A172 (cell line): ENCODE results near the gene YY2. TPM values are rescaled to one million over a fixed set of nuclear protein-coding genes. Genes with fewer than 3 reads are reported as not detected.
"Not testable (repeated sequence)": the region's sequence is repeated elsewhere in the genome, so short reads cannot be mapped to it uniquely, and the experiment has no call there.

ENCODE experiments used
- DNase-seq: peaks from one replicate; pipeline ENCODE4 v3.0.0-alpha.2; 2015; ENCODE audit warnings: low spot score
- total RNA-seq: library from RNA; depleted of rRNA; stranded (reverse); fragments of >200 nt; shearing (Covaris generic); gene quantifications from 2 replicates; pipeline ENCODE4 v1.2.3, GENCODE V29; 2014; rRNA removed

The YY2 gene
- total RNA-seq: 4.1 and 4.3 TPM in 2 replicates

DNA sequence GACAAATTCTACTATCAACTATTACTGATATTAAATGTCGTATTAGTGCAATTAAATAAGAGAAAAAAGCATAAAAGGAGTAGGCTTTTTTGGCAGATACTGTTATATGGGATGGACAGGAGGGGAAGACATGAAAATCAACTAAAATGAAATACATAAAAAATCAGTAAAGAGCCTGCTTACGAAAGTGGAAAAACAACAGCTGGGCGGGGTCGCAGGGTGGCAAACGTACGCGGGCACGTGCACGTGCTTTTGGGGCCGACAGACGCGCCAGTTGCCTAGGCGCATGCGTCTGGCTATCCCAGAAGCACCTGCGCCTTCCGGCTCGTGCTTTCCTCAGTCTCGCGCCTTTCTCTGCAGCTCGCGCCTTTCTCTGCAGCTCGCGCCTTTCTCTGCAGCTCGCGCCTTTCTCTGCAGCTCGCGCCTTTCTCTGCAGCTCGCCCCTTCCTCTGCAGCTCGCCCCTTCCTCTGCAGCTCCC, at the start of gene YY2:
YY2 (plus strand) TSS at position 51 of the 479 bp plus-strand sequence. CDS start 498 bp downstream, outside the sequence.
- no peak for DNase-seq

DNA sequence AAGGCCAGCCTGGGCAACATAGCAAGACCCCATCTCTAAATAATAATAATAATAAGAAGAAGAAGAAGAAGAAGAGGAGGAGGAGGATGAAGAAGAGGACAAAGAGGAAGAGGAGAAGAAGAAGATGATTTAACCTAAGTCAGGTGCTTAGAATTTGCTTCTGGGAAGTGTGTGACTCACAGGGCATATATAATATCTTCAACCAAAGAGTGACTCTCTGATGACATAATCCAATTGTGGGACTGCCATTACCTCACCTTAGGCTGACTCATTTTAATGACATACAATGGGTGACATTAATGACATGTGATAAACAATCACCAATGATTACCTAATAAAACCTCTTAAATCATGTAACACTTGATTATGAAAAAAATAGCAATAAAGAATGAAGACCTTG, 49.1 kb upstream of the YY2 start:
- peak; percentile 82 for DNase-seq

DNA sequence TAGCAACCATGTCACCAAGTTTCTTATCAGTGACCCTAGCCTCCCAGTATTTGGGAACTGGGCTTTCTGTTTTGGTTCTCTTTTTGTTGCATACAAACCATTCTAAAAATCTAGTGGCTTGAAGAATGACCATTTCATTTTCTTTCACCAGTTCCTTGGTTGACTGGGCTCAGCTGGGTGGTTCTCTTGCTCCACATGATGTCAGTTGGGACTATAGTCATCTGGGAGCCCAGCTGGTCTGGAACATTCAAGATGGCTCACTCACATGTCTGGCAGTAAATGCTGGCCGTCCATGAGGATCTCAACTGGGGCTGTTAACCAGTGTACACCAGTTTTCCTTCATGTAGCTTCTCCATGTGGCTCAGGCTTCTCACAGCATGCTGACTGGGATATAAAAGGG, 44.0 kb upstream of the YY2 start:
- DNase-seq: no peak

DNA sequence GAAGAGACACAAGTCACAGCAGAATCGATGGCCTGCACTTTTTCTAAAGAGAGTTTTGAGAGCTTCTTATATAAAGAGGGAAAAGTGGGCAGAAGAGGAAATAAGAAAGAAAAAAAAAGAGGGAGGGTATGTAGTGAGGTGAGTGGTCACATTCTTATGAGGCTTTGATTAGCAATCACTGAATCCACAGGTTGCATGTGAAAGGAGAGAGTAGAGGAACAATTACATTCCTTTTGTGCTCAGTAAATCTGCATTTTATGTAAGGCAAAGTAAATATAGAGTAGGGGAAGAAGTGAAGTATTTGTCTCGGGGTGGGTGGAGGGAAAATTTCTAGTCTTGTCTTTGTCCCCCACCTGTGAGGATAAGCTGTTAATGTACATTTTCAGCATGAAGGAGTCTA, 43.2 kb upstream of the YY2 start:
- DNase-seq: no peak

DNA sequence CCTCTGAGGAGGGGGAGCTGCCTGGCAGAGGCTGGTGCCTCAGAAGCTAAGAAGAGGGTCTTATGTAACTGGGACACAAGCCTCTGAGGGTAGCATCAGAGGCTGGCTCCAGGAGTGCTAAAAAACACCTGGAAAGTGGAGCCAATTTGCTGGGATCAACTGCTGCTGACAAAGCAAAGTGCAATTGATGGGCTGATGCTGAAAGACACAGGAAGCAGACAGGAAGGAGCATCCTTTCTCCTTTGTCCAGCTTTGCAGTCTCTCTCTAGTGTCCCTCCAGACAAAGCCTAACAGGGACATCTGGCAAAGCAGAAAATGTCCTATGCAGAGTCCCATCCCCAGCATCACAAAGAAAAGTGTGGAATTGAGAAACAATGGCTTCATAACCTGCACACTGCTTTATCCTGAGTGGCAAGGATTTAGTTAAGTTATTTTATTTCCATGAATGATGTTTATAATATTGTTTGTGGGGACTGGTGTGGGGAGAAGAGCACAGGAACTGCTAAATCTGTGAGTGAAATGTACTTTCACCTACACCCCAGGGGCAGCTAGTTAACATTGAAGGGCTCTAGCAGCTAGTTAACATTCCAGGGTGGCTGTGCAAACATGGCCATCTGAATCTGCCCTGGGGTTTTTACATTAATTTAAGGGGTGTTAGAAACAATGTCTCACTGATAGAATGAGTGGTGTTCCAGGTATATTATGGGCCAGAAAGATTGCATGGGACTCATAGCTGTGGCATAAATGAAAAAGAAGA, 42.0 kb upstream of the YY2 start:
- DNase-seq: no peak

DNA sequence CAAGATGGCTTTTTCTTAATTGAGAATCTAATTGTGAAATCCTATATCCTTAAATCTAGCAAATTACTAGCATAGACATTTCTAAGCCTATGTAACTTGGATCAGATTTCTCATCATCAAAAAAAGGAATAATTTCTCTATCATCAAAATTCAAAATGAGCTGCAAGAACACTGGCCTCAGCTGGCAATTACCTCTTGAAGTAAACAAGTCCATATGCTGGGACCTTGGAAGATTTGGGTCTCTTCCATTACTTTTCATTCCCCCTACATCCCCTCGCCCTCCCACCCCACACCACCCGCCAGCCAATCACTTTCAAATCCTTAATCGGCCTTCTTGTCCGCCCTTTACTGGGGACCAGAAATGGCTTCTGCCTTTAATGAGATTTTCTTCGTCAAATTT, 39.7 kb upstream of the YY2 start:
- no peak for DNase-seq

DNA sequence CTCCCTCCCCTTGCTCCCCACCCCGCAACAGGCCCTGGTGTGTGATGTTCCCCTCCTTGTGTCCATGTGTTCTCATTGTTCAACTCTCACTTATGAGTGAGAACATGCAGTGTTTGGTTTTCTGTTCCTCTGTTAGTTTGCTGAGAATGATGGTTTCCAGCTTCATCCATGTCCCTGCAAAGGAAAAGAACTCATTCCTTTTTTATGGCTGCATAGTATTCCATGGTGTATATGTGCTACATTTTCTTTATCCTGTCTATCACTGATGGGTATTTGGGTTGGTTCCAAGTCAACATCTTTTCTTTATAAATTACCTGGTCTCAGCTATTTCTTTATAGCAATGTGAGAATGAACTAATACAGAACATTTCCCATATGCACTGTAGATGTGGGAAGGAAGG, 35.6 kb upstream of the YY2 start:
- DNase-seq: not testable (repeated sequence)

DNA sequence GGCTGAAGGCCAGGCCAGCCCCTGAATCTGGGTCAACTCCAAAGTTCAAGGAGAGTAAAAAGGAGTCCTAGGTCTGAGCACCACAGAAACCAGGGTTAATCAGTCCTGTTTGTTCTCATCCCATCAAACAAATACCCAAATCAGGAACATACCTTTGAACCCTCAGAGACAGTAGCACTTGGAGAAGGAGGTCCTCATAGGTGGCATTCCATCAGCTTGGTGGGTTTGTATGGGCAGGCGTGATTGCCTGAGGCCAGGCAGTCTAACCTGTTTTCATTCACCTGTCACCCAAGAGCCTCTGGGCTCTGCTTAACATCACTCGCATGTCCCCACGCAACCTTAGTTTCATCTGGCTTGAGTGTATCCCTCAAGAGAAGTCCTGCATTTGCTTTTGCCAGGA, 33.9 kb upstream of the YY2 start:
- no peak for DNase-seq

DNA sequence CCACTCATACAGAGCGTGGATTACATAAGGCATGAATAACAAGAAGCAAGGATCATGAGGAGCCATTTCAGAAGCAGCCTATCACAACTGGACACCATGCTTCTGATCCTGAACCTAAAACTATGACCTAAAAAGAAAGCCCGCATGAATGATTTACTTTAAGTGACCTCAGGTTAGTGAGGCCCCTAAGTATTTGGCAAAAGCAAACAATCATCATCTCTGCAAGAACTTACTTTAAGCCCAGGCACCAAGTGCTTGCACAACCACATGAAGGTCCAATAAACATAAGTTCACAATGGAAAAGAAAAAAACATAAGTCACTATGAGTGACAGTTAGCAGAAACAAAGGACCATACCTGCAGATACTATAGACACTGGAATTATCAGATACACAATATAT, 24.3 kb upstream of the YY2 start:
- no peak for DNase-seq

DNA sequence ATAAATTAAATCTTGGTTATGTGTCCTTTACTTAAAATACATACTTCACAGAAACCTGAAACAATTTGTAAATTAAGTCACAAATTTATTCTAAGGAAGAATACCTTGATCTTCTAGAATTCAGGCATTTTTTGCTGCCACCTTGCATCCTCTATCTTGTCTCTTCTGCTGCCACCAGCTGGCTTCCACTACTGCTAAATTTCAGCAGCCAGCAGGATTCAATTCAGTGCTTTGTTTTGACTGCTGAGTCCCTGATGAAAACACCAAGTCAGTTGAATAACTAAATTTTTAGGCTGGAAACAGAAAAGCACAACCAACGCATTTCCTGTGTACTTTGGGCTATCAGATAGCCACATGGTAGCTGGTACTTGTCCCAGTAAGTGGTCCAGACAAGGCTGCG, 18.7 kb upstream of the YY2 start:
- no peak for DNase-seq

DNA sequence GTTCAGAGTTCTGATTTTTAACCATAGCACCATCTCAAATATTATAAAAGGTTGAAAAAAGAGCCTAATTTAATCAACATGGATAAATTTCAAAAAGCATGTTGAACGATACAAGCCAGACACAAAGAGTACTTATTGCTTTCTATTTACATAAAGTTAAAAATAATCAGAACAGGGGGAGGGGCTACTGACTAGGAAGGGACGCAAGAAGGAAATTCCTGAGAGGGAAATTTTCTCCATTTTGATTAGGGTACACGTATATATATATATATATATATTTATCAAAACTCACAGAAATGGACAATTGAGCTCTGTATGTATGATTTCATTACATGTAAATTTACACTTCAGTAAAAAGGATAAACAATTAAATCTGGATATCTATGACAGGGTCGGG, 16.9 kb upstream of the YY2 start:
- DNase-seq: peak; percentile 19

DNA sequence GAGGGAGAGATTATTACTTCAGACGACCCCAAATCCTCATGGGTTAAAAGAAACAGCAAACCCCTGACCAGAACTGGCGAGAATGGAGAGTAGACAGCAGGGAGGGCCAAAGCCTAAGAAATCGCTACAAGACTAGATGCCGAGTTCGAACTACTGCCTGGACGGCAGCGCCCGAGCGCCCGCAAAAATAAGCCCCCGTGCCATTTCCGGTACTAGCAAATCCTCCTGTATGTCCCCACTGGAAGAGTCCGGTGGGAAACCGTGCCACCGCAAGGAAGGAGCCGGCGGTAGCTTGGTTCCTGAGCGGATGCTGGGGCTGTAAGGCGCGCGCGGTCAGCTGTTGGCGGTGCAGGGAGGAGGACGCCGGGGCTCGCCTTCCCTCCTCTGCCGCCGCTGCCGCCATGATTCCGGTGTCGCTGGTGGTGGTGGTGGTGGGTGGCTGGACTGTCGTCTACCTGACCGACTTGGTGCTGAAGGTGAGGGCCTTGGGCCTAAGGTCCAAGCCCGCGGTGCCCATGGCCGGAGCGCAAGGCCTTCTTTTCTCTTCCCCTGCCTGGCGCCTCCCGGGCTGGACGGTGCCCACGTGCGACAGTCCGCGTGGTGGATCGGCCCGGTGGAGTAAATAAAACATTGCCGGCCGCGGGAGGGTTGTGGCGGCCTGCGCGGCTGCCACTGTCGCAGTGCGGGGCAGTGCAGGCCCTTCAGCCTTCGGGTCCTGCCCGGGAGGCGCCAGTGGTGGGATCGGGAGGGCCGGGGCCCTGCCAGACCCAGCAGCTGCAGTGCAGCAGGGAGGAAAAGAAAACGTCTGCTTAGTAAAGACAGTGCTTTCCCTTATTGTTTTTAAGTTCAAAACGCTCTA, 16.2 kb upstream of the YY2 start, which contains the start of gene MBTPS2:
MBTPS2 (plus strand) TSS at position 284 of the 859 bp plus-strand sequence; CDS start at position 402, 118 bp downstream.
- DNase-seq: peak; percentile 88

DNA sequence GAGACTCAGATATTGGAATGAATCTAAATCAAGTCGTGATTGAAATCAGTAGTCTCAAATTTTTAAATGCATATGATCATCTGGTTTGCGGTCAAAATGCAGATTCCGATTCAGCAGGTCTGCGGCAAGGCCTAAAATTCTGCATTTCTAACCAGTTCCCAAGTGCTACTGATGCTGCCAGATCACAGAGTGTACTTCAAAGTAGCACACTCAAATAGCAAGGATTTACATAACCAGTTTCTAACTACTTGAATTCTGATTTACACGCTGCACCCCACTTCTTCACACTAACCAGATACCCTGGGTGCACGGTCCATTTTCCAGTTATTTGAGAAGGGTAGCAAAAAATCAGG, 15.6 kb upstream of the YY2 start:
- DNase-seq: peak; percentile 5

DNA sequence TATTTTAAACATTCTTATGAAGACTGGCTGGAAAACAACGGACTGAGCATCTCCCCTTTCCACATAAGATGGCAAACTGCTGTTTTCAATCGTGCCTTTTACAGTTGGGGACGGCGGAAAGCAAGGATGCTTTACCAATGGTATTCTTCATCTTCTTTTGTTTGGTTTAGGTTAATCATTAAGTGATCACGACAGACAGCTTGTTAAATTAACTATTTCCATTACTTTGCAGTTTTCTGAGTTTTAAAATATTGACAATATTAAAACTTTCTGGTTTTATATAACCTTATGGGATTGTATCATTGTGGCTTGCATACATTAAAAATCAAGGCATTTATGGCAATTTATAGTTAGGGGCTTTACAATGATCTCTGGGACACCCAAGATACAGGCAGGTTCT, 12.6 kb upstream of the YY2 start:
- DNase-seq: no peak

DNA sequence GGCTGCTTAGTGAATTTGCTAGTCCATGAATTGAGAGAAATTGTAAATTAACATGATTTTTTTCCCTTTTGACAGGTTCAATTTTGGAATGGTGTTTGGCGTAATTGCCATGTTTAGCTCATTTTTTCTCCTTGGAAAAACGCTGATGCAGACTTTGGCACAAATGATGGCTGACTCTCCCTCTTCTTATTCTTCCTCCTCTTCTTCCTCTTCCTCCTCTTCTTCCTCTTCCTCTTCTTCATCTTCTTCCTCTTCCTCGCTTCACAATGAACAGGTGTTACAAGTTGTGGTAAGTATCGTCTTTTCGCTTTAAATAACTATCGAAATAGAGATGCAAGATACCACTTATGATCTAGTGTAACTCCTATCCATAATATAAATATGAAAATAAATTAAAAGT, 10.7 kb upstream of the YY2 start:
- no peak for DNase-seq

DNA sequence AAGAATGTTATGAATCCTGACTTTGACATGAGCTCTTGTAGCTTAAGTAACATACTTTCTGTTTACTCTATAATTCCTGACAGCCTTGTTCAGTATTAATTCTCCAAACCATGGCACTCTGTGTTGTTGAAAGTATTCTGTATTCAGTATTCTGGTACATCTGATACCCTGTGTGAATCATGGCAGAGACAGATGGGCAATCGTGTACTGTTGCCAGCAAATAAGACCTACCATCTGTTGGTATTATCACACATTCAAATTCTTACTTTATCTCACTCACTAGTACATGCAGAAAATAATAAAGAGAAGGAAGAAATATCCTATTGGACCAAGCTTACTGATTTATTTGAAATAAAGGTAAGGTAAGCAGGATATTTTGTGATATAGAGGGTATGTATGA, 8.4 kb upstream of the YY2 start:
- no peak for DNase-seq

DNA sequence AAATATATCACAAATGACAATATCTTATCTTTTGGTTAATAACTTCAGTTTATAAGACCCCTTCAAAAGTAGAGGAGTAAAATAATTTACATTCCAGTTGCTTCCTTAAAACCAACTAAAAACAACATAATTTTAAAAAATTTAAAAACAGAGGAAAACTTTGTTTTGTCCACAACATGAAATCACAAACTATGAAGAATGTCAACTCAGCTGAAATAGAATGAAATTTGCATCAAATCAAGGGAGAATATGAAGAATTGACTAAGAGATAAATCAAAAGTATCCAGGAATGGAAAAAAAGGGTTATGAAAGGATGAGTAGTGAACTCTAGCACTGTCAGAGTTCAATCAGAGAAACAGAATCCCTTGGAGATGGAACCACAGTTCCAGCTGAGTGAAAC, 2.2 kb upstream of the YY2 start:
- no peak for DNase-seq

DNA sequence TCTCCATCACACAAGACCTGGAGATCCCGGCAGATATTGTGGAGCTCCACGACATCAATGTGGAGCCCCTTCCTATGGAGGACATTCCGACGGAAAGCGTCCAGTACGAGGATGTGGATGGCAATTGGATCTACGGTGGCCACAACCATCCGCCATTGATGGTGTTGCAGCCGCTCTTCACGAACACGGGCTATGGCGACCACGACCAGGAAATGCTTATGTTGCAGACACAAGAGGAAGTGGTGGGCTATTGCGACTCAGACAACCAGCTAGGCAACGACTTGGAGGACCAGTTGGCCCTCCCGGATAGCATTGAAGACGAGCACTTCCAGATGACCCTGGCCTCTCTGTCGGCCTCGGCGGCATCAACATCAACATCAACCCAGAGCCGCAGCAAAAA, 717 bp downstream of the YY2 start:
- no peak for DNase-seq

DNA sequence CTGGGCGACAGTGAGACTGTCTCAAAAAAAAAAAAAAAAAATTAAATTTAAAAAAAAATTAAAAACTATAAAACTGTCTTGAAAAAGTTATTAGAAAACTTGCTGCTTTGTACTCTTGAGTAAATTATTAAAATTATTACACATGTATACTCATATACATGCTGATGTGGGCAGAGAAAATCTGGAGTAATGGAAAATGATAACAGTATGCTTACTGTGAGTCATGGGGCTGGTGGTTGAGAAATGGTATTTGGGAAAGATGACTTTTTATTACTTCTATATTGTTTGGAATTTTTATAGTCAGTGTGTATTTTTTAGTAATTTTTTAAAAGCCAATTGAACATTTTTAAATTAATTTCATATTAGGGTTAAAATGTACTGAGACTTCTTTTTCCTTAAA, 7.5 kb downstream of the YY2 start:
- DNase-seq: no peak

DNA sequence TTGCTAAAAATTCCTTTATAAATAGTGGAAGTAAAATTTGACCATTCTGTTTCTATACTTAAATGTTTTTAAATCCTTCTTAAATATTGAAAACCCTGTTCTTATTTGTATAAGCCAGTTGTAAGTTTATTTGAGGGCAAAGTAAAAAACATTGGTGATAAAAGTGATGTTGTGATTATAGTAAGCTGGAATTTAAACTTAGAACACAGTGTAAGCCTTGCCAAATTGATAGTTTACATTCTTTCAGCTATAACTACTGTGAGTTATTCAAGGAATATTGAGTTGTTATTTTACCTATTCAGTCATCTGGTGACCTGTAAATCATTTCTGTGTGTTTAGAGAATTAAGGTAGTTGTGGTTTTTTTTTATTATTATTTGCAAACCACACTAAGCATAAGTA, 9.6 kb downstream of the YY2 start:
- DNase-seq: no peak

DNA sequence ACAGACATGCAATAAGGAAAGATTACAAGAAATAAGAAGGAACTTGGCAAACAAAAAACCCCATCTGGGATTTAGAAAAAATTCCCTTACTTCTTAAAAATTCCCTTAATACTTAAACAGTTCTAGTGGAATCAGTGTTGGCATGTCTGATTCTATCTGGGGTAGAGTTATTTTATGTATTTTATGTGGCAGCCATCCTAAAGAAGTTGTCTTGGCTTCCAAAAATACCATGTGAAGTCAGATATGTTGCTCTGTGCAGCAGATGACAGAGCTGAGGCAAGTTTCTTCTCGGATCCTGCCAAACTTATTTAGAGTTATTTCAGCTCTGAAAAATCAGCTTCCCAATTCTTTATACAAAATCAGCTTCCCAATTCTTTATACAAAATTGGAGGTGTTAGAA, 14.7 kb downstream of the YY2 start:
- DNase-seq: no peak

DNA sequence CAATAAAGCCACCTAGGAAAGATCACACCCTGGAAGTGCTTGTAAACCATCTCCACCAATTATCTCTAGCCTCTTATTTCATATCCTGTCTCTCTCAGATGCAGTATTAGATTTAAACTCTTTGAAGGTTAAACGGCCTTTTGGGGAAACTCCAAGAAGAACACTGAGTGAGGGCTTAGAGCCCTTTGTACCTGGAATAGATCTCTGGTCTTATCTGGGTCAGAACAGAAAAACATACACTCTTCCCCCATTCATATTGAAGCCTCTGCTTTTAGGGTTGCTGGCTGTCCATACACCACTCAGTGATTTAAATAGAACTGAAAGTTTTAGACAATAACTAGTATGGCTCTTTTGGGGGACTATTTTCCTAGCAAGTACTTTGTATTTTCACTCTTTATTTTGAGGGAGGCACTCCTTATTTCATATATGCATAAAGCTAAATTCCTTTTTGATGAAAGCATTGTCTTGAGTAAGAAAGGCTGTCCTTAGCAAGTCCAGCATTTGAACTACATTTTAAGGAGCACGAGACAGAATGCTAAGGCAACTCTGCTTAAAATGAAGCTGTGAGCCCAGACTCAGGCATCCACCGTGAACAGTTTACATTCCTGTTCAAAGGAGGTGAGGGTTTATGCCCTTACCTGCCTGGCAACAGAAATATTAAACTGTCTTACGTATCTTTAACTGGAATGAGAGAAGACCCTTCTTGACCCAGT, 17.4 kb downstream of the YY2 start:
- no peak for DNase-seq
